ENCODE measurements around the gene EEFSEC. TPM values are rescaled to one million over a fixed set of nuclear protein-coding genes. Genes with fewer than 3 reads are reported as not detected.

The EEFSEC gene
- total RNA-seq, 4 donors from 2014 or later = 11.5 to 18.7 (median 14.9) TPM

- H3K36me3 ChIP-seq = peaks cover 0 to 11% (median 0%) of the 10 kb centered on the region in 3 donors
- H3K4me1 ChIP-seq = no peaks in the 10 kb centered on the region
- TF ChIP-seq POLR2A (IDR thresholded peaks at IDR 0.05) (no peak), CTCF (IDR thresholded peaks at IDR 0.05) (no peak)
- peaks cover 0 to 4% (median 0%) of the 10 kb centered on the region in 3 donors for H3K9me3 ChIP-seq
- no peak for DNase-seq
- H3K4me3 ChIP-seq = no peak overlapping the region
- H3K27me3 ChIP-seq = no peaks in the 10 kb centered on the region
- intact Hi-C loops (cut with DNase I) = no loop called here
- WGBS, 2 donors = 92 to 93% methylated on average over 3 of the region's 3 CpGs
- no peak overlapping the region for H3K27ac ChIP-seq
Measured at GRCh38 chr3:128290484-128290883, 137.2 kb downstream of the EEFSEC start.

- DNase-seq = no peak
- peaks cover 0 to 4% (median 0%) of the 10 kb centered on the region in 3 donors for H3K9me3 ChIP-seq
- peaks cover 0 to 8% (median 0%) of the 10 kb centered on the region in 3 donors for H3K36me3 ChIP-seq
- intact Hi-C loops (cut with DNase I) = no loop called here
- no peak overlapping the region for H3K27ac ChIP-seq
- TF ChIP-seq POLR2A (IDR thresholded peaks at IDR 0.05) (no peak), CTCF (IDR thresholded peaks at IDR 0.05) (no peak)
- 100% methylated on average over 1 of the region's 1 CpG for WGBS, 2 donors
- no peaks in the 10 kb centered on the region for H3K27me3 ChIP-seq
- H3K4me3 ChIP-seq = no peak overlapping the region
- H3K4me1 ChIP-seq = no peaks in the 10 kb centered on the region
Measured at GRCh38 chr3:128293930-128294329, 140.6 kb downstream of the EEFSEC start.

GRCh38 chr3:128294999-128295468 lies 141.8 kb downstream of the EEFSEC start:
- Histone ChIP-seq H3K27ac (no peak overlapping the region), H3K4me3 (no peak overlapping the region), H3K36me3 (no peaks in the 10 kb centered on the region), H3K9me3 (peaks cover 0 to 4% (median 0%) of the 10 kb centered on the region in 3 donors), H3K27me3 (no peaks in the 10 kb centered on the region), H3K4me1 (no peaks in the 10 kb centered on the region)
- intact Hi-C loops (cut with DNase I) = no loop called here
- 81 to 83% methylated on average over 3 to 4 of the region's 4 CpGs for WGBS, 2 donors
- TF ChIP-seq CTCF (IDR thresholded peaks at IDR 0.05) = no peak
- no peak for TF ChIP-seq POLR2A (IDR thresholded peaks at IDR 0.05)
- no peak for DNase-seq

- no peak overlapping the region for H3K27ac ChIP-seq
- DNase-seq = no peak
- no peaks in the 10 kb centered on the region for H3K9me3 ChIP-seq
- TF ChIP-seq CTCF (IDR thresholded peaks at IDR 0.05) (no peak), POLR2A (IDR thresholded peaks at IDR 0.05) (no peak)
- H3K4me3 ChIP-seq = no peak overlapping the region
- intact Hi-C loops (cut with DNase I) = no loop called here
- WGBS, 2 donors = 94 to 95% methylated on average over 8 to 9 of the region's 10 CpGs
- H3K4me1 ChIP-seq = no peaks in the 10 kb centered on the region
- H3K27me3 ChIP-seq = no peaks in the 10 kb centered on the region
- no peaks in the 10 kb centered on the region for H3K36me3 ChIP-seq
Measured at GRCh38 chr3:128296469-128297251, 143.4 kb downstream of the EEFSEC start.

- no peak overlapping the region for H3K27ac ChIP-seq
- intact Hi-C loops (cut with DNase I) = no loop called here
- 75 to 81% methylated on average over 2 of the region's 2 CpGs for WGBS, 2 donors
Measured at GRCh38 chr3:128297401-128298138, 144.3 kb downstream of the EEFSEC start.

More at GRCh38 chr3:128297401-128298138, 144.3 kb downstream of the EEFSEC start:
- TF ChIP-seq CTCF (IDR thresholded peaks at IDR 0.05) (no peak), POLR2A (IDR thresholded peaks at IDR 0.05) (no peak)
- DNase-seq = no peak
- Histone ChIP-seq H3K27me3 (no peaks in the 10 kb centered on the region), H3K4me1 (no peaks in the 10 kb centered on the region), H3K9me3 (no peaks in the 10 kb centered on the region), H3K4me3 (no peak overlapping the region), H3K36me3 (no peaks in the 10 kb centered on the region)

All from esophagus squamous epithelium (tissue), 5 donors.